HG03460 (cell line): ENCODE measurements around the gene ADGRG1.
"Not testable (repeated sequence)": the region's sequence is repeated elsewhere in the genome, so short reads cannot be mapped to it uniquely, and the experiment has no call there.

Source experiments
- ATAC-seq: cut with Tn5 transposase; IDR thresholded peaks from one replicate; pipeline ENCODE4 v1.9.1; 2021; ENCODE audit not compliant: unreplicated experiment

Gene ADGRG1

DNA sequence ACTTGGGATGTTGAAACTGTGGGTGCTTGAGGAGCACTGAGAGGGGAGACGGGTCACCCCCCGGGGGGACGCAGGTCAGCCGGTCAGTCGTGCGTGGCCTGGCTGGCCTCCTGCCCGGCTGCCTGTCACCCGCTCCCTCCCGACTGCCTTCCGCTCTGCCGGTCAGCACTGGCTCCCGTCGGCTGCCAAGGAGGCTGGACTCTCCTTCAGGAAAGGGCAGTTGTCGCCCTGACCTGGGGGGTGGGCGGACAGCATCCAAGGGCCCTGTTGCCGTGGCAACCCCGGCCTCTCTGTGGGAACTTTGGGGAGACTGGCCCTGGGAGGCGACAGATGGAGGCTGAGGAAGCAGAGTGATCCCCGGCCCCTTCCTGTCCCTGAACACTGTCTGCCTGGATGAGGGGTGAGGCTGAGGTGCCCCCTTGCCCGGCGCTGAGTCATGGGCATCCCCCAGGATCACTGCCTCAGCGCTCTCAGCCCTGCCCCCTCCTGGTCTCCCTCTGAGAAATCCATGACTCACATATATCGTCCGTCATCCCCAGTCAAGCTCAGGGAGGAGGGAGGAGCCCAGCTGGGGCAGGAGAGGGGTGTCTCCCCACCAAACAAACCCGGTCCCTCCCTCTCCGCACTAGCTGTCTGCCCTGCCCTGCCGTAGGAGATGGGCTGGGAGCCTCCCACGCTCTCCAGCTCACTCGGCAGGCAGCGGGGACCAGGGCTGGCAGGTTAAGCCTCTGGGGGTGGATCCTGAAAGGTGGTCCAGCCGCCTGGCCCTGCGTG lies at the start of gene ADGRG1:
Gene ADGRG1, plus strand, starts transcription at position 623 of the 774 bp plus-strand sequence. CDS start 21,658 bp downstream, outside the sequence.
- no peak for ATAC-seq

DNA sequence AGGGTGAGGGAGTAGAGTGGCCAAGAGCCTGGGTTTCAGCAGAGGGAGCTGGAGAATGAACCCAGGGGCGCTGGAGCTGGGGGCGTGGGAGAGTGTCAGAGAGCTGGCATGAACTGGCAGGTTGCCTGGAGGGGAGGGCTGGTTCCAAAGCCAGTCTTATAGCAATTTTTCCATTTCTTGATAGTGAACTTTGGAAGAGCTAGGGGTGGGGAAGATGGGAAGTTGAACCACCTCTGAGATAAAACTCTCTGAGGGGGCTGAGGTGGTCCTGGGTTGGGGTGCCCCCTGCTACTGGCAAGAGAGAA lies 49.1 kb upstream of the ADGRG1 start:
- no peak for ATAC-seq

- ATAC-seq = no peak
Observed at GRCh38 chr16:57585051-57585687, 43.3 kb upstream of the ADGRG1 start.

- no peak for ATAC-seq
Observed at GRCh38 chr16:57588831-57589230, 39.6 kb upstream of the ADGRG1 start.

DNA sequence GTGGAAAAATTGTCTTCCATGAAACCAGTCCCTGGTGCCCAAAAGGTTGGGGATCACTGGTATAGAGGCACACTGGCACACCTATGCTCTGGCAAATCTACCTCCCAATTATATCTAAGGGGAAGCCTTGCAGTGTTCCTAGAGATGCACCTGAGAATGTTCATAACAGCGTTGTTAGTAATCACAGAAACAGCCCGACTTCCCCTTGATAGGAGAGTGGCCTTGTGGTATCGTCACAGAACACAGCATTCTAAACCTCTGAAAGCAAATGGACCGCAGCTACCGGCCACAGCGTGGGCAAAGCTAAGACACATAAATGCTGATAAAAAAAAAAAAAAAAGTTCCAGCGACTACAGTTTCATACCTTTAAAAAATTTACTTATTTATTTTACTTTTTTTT lies 39.1 kb upstream of the ADGRG1 start:
- ATAC-seq = no peak

- ATAC-seq = no peak
Observed at GRCh38 chr16:57590654-57591085, 37.8 kb upstream of the ADGRG1 start.

DNA sequence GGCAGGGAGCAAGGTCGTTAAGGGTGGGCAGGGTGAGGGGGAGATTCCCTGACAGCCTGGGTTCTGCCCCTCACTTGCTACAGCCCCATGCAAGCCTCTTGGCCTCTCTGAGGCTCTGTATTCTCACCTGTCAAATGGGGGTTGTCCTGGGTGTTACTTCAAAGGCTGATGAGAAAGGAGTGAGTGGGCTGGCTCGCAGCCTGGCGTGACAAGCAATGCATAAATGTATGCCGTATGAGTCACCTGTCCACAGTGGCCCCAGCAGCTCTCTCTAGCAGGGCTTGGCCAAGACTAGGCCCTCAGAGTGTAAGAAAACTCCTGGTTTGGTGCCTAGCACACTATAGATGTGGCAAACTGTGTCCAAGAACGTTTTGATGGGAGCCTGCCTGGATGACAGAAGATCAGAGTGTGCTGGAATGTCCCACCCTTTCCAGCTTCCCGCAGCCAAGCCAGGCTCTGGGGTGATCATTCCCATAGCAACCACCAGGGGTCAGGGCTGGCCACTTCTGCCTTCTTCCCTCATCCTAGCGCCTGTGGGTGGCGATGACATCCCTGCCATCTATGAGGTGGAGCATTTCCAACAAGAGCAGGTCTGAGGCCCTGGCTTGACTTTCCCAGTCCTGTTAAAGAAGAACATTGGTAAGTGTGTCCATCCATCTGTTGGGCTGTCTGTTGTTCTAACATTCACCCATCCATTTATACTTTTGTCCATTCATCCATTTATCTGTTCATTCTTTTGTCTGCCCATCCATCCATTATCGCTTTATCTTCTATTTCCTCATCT lies 37.2 kb upstream of the ADGRG1 start:
- peak; percentile 70 for ATAC-seq

GRCh38 chr16:57591870-57592485 lies 36.5 kb upstream of the ADGRG1 start:
- no peak for ATAC-seq

DNA sequence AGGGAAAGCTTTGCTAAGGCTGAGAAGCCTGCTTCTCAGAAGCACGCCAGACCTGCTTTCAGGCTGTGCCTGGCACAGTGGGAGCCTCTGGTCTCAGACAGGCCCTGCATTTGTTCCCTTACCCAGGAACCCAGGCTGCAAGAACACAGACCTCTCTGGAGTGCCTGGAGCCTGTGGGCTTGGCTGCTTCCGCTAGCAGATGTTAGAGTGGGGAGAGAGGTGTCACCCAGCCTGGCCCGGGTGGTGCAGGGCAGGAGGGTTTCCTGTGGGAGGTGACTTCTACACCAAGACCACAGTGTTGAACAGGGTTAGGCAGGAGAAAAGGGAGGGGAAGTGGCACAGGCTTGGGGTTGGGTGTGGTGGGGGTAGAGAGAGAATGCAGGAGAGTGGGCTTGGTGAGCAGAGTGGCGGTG lies 35.8 kb upstream of the ADGRG1 start:
- ATAC-seq = peak; percentile 51

GRCh38 chr16:57593021-57593420 lies 35.4 kb upstream of the ADGRG1 start:
- ATAC-seq = no peak

DNA sequence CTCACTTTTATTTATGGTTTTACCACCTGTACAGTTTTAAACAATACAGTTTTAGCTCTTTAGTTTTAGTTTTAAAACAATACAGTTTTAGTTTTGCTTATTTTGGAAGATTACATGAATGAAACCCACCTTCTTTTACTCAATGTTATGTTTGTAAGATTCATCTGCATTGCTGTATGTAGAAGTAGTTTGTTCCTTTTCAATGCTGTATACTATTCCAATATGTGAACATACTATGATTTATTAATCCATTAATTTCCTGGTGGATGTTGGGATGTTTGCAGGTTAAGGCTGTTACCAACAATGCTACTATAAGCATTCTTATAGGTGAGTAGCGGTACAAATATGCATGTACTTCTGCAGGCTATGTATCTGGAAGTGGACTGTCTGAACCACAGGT lies 34.4 kb upstream of the ADGRG1 start:
- no peak for ATAC-seq

GRCh38 chr16:57594531-57595031 lies 33.8 kb upstream of the ADGRG1 start:
- ATAC-seq = no peak

DNA sequence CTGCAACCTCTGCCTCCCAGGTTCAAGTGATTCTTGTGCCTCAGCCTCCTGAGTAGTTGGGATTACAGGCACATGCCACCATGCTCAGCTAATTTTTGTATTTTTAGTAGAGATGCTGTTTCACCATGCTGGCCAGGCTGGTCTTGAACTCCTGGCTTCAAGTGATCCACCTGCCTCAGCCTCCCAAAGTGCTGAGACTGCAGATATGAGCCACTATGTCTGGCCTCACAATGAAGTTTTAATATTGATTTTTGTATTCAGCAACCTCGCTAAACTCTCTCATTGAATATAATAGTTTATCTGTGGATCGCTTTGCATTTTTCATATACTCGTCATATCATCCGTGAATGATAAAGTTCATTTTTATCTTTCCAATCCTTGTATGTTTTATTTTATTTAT lies 32.2 kb upstream of the ADGRG1 start:
- ATAC-seq = not testable (repeated sequence)

GRCh38 chr16:57598437-57598836 lies 30.0 kb upstream of the ADGRG1 start:
- ATAC-seq = no peak

DNA sequence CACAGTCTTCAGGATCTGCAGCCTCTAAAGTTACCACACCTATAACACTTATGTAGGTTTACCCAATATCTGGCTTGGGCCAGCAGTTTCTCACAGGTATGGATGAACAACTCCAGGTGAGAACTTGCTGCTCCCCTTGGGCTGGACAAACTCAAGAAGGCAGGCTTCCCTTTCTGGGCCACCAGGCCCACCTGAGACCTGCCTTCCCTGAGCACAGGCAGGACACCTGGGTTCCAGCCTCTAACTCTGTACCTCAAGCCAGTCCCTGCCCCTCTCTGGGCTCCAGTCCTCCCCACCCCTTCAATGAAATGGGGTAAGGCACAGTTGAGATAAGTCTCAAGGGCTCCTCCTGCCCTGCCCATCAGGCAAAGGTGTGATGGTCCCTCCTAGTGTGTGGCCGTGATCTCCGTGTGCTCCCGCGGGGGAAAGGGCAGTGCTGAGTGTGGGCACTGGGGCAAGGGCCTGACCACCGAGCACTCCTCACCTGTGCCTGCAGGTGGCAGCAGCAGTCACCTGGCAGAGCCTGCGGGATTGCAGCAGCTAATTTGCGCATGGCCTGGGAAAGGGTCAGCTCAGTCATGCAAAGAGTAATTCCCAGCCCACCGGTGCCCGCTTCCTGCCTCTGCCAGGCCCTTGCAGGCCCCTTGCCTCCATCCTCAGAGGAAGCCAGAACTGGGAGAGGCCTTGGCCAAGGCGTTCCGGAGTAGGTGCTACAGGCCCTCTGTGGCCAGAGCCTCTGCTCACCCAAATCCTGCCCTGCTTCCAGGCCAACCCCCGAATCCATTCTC lies 28.2 kb upstream of the ADGRG1 start:
- ATAC-seq = no peak

DNA sequence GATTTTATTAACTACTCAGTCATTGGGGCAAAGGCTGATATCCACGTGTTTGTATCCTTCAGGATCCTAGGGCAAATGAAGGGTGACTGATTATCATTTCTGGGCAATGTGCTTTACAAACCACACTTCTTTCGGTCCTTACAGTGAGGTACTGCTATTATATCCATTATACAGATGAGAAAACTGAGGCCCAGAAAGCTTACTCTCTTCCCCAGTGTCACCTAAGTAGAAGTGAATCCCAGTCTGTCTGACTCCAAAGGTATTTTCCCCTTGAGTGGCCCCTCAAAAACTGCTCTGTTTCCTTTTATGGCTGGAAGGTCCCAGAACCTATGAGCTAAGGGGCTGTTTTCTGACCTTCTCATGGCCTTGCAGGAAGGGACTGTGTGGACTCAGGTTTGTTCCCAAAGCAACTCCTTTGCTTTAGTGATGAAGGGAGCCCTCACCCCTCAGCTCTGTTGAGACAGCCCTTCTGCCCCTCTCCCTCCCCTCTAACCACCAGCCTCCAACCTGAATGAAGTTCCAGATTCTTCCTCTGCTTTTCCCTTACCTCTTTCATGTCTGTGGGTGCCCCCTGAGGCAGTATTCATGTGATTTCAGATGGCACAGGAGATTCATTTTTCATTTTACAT lies 27.4 kb upstream of the ADGRG1 start:
- no peak for ATAC-seq

DNA sequence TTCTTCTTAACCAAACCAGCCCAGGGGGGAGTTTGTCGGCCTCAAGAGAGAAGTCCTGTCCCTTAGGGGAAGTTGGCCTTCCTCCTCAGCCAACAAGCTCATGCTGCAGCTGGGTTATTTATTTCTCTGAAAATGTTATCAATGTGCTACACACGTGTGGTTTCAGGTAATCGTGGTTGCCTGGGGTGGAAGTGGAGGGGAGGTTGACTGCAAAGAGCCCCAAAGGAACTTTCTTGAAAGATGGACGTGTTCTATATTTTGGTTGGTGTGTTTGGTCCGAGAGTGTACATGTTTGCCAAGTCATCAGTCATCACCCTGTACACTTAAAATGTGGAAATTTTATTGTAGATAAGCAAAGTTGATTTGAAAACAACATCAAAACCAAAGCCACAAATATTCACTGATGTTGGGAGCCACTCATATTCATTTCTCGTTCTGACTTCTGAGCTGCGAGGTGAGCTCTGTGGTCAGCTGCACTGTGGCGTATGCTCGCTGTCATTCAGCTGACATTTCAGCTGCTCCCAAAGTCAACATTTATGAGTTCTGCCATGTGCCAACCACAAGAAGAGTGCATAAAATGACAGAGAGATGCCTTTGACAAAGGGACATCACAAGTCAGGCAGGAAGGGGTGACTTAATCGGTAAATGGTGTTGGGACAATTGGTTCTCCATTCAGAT lies 26.5 kb upstream of the ADGRG1 start:
- ATAC-seq = peak; percentile 87

GRCh38 chr16:57603115-57604024 lies 25.1 kb upstream of the ADGRG1 start:
- ATAC-seq = no peak
